ENCODE results near the gene CNBD2. TPM values are rescaled to one million over a fixed set of nuclear protein-coding genes. Genes with fewer than 3 reads are reported as not detected.

CNBD2 gene
- 1 to 10 TPM; 3.0 to 3.4 TPM for total RNA-seq

GRCh38 chr20:35967979-35968640 is at the start of gene CNBD2:
Gene CNBD2, plus strand, starts transcription at chr20:35968590. Its CDS starts 173 bp downstream, at chr20:35968763.

GRCh38 chr20:35954200-35954906 is 14.0 kb upstream of the CNBD2 start, which contains the start of gene SCAND1:
Gene SCAND1, minus strand, starts transcription at chr20:35954502. Its CDS starts 218 bp downstream, at chr20:35954284.

Small RNA genes within 50 kb of the gene (small RNA-seq; reads per million reads assigned to genes)
- gene RNU6-937P: 0 reads per million in 2 donors

Other genes starting within 250 kb of the CNBD2 start
- gene RBM39, start 226.3 kb upstream of the CNBD2 start, total RNA-seq: 100 to 1,000 TPM; 162 to 177 TPM
- 10 to 100 TPM; 16.2 to 20.0 TPM for gene PHF20, start 196.6 kb upstream of the CNBD2 start, total RNA-seq
- 10 to 100 TPM; 71.9 TPM for gene SCAND1, start 14.1 kb upstream of the CNBD2 start, total RNA-seq
- 1 to 10 TPM; 4.0 to 4.8 TPM for gene EPB41L1, start 186.2 kb downstream of the CNBD2 start, total RNA-seq

All from melanocyte of skin (primary cell).